Caco-2 (cell line): ENCODE data around the gene ACOX1. TPM values are rescaled to one million over a fixed set of nuclear protein-coding genes. Genes with fewer than 3 reads are reported as not detected.

ENCODE experiments used
- BruUV-seq: library from RNA; stranded (reverse); fragments of 400-500 nt; replicated peaks from 2 replicates; lab custom pipeline; 2021; lab: Mats Ljungman, UMichigan
- CTCF ChIA-PET: fragments of 300-600 bp; sonication (Branson Sonifier 250); formaldehyde crosslinking; loops from one replicate; lab custom pipeline; 2022; ENCODE audit warnings: antibody characterized with exemption; lab: Charles Lee
- POLR2A ChIA-PET: fragments of 300-600 bp; sonication (Branson Sonifier 250); formaldehyde crosslinking; loops from one replicate; lab custom pipeline; 2022; ENCODE audit warnings: antibody characterized with exemption; lab: Charles Lee
- DNase-seq, 2 experiments: peaks; one replicate each; pipeline versions ENCODE4 v3.0.0 to v3.0.0-alpha.2; 2020 to 2022
- H3K27me3 ChIP-seq: replicated peaks from 2 replicates; pipeline ENCODE4 v1.6.0; 2011; ENCODE audit warnings: low read length; ENCODE audit not compliant: control insufficient read depth, insufficient read depth
- H3K36me3 ChIP-seq: 2 replicates; pipeline ENCODE4 v1.5.1; 2011; ENCODE audit warnings: low read length; ENCODE audit not compliant: control insufficient read depth, insufficient read depth
- H3K4me1 ChIP-seq: fragments of 250-450 bp; sonication (Bioruptor Pico); 2 replicates; pipeline ENCODE4 v1.5.1; 2020; ENCODE audit warnings: mild to moderate bottlenecking
- H3K4me3 ChIP-seq: 2 replicates; pipeline ENCODE4 v1.5.1; 2011; ENCODE audit warnings: low read depth, mild to moderate bottlenecking, control low read depth, low read length
- H3K9me3 ChIP-seq: fragments of 250-450 bp; sonication (Bioruptor Pico); 2 replicates; pipeline ENCODE4 v1.5.1; 2020; ENCODE audit warnings: mild to moderate bottlenecking, moderate library complexity
- H3K27ac Mint-ChIP-seq: one replicate; pipeline ENCODE4 v1.8.0; 2022; ENCODE audit warnings: mixed read lengths; ENCODE audit not compliant: unreplicated experiment
- H3K27me3 Mint-ChIP-seq: one replicate; pipeline ENCODE4 v1.8.0; 2022; ENCODE audit warnings: mixed read lengths; ENCODE audit not compliant: insufficient read depth, unreplicated experiment
- H3K36me3 Mint-ChIP-seq: one replicate; pipeline ENCODE4 v1.8.0; 2022; ENCODE audit warnings: mild to moderate bottlenecking, mixed read lengths; ENCODE audit not compliant: insufficient read depth, unreplicated experiment
- H3K4me1 Mint-ChIP-seq: one replicate; pipeline ENCODE4 v1.8.0; 2022; ENCODE audit warnings: low read depth, mixed read lengths; ENCODE audit not compliant: unreplicated experiment
- H3K4me3 Mint-ChIP-seq: one replicate; pipeline ENCODE4 v1.8.0; 2022; ENCODE audit warnings: mild to moderate bottlenecking, moderate library complexity, mixed read lengths; ENCODE audit not compliant: unreplicated experiment
- H3K9me3 Mint-ChIP-seq: one replicate; pipeline ENCODE4 v1.8.0; 2022; ENCODE audit warnings: mixed read lengths; ENCODE audit not compliant: unreplicated experiment
- CTCF ChIP-seq, 2 experiments: fragments of 200-600 bp in 1 of 2; IDR thresholded peaks; 1 replicate in 1 of 2; 2 replicates in 1 of 2; pipeline versions ENCODE4 v1.5.1 to v1.8.0; 2011 to 2022; ENCODE audit warnings: antibody characterized with exemption in 1 of 2, control low read depth in 1 of 2, inconsistent platforms in 1 of 2, low read depth in 1 of 2, low read length in 1 of 2, mild to moderate bottlenecking in 1 of 2, moderate library complexity in 1 of 2; ENCODE audit not compliant: insufficient read depth in 1 of 2, severe bottlenecking in 1 of 2, unreplicated experiment in 1 of 2
- intact Hi-C: fragments of 100-400 bp; cut with micrococcal nuclease; formaldehyde crosslinking; loops from one replicate; pipeline ENCODE4 v1.10.0; 2022; ENCODE audit not compliant: unreplicated experiment
- total RNA-seq: library from RNA; stranded (reverse); gene quantifications from 2 replicates; pipeline ENCODE4 v1.2.3, GENCODE V29; 2022

Gene ACOX1
- total RNA-seq, 1 experiment from 2014 or later = 48.3 TPM

- BruUV-seq = no TSS peak
- H3K36me3 ChIP-seq = no peaks in the 10 kb centered on the region; the same call in none of the 2 replicates
- H3K4me1 ChIP-seq = no peaks in the 10 kb centered on the region
- Mint-ChIP-seq H3K4me1 (no peaks in the 10 kb centered on the region), H3K27me3 (no peaks in the 10 kb centered on the region), H3K9me3 (no peaks in the 10 kb centered on the region), H3K4me3 (no peak overlapping the region), H3K36me3 (peaks cover 34% of the 10 kb centered on the region), H3K27ac (no peak overlapping the region)
- H3K4me3 ChIP-seq = no peak overlapping the region
- CTCF ChIA-PET = no interaction called here
- intact Hi-C loops = no loop called here
- no peak for DNase-seq
- POLR2A ChIA-PET = no interaction called here
- H3K27me3 ChIP-seq = no peaks in the 10 kb centered on the region
- no peaks in the 10 kb centered on the region for H3K9me3 ChIP-seq
- TF ChIP-seq CTCF (IDR thresholded peaks at IDR 0.05; ENCODE audit: insufficient read depth in 1 of 2, low read depth in 1 of 2, low read length in 1 of 2, severe bottlenecking in 1 of 2, unreplicated experiment in 1 of 2) = no peak
Measured at GRCh38 chr17:75943491-75943890, 35.5 kb downstream of the ACOX1 start.

DNA sequence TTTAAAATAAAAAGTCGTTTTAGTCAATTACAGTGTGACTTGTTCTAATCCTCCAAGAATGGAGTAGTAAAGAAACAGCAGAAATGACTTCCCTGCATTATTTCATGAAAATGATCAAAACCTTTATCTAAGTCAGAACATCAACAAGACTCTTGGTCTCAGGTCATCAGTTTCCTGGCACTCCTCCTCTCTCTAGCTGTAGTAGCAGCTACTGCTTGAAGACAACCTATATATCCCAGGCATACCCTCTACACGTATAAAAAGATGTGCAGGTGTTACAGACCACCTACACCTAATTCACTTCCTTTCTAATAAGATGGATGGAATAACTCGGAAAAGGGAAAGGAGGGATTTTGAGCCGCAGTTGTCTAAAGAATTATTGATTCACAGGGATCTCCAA is 36.5 kb downstream of the ACOX1 start:
- no peak for TF ChIP-seq CTCF (IDR thresholded peaks at IDR 0.05; ENCODE audit: insufficient read depth in 1 of 2, low read depth in 1 of 2, low read length in 1 of 2, severe bottlenecking in 1 of 2, unreplicated experiment in 1 of 2)
- DNase-seq = no peak
- CTCF ChIA-PET = interaction anchor here (0.7 kb wide), 1 partner anchor 516 kb away, joined by 5 read pairs; no protein-coding TSS in a partner anchor
- Mint-ChIP-seq H3K4me1 (no peaks in the 10 kb centered on the region), H3K4me3 (no peak overlapping the region), H3K36me3 (peaks cover 26% of the 10 kb centered on the region), H3K9me3 (no peaks in the 10 kb centered on the region), H3K27ac (no peak overlapping the region), H3K27me3 (no peaks in the 10 kb centered on the region)
- Histone ChIP-seq H3K27me3 (no peaks in the 10 kb centered on the region), H3K36me3 (no peaks in the 10 kb centered on the region; the same call in none of the 2 replicates), H3K4me1 (no peaks in the 10 kb centered on the region), H3K9me3 (no peaks in the 10 kb centered on the region), H3K4me3 (no peak overlapping the region)
- POLR2A ChIA-PET = no interaction called here
- intact Hi-C loops = no loop called here
- no TSS peak for BruUV-seq

- CTCF ChIA-PET = interaction anchor here (0.5 to 1.2 kb wide), 6 partner anchors 23 to 73 kb away, joined by 3 to 11 read pairs (median 6); partner anchors contain the start of gene MRPL38
- Mint-ChIP-seq H3K4me3 (peak overlapping the region; percentile 79), H3K27ac (peak overlapping the region; percentile 79), H3K36me3 (peaks cover 17% of the 10 kb centered on the region), H3K9me3 (no peaks in the 10 kb centered on the region), H3K27me3 (no peaks in the 10 kb centered on the region), H3K4me1 (no peaks in the 10 kb centered on the region)
- Histone ChIP-seq H3K36me3 (no peaks in the 10 kb centered on the region; the same call in none of the 2 replicates), H3K4me1 (no peaks in the 10 kb centered on the region), H3K4me3 (peak overlapping the region; percentile 17), H3K27me3 (no peaks in the 10 kb centered on the region), H3K9me3 (no peaks in the 10 kb centered on the region)
- BruUV-seq = no TSS peak
- TF ChIP-seq CTCF (IDR thresholded peaks at IDR 0.05; ENCODE audit: insufficient read depth in 1 of 2, low read depth in 1 of 2, low read length in 1 of 2, severe bottlenecking in 1 of 2, unreplicated experiment in 1 of 2) = no peak
- POLR2A ChIA-PET = interaction anchor here (0.6 to 1.3 kb wide), 13 partner anchors 8 to 412 kb away, joined by 3 to 15 read pairs (median 4); partner anchors contain the start of genes ACOX1, MRPL38, PRPSAP1 and TEN1
- no peak for DNase-seq
- intact Hi-C loops = loop anchor here (1.0 to 2.0 kb wide), 2 partner anchors 36 to 63 kb away; no protein-coding TSS in a partner anchor
Measured at GRCh38 chr17:75941442-75941819, 37.5 kb downstream of the ACOX1 start.
